ENCODE measurements around the gene GIT1.

Gene GIT1

GRCh38 chr17:29587591-29587990, 1.9 kb downstream of the GIT1 start:
- no peaks in the 10 kb centered on the region for H3K36me3 ChIP-seq (ENCODE audit: low read length)
- peak overlapping the region; percentile 53 for H3K27ac ChIP-seq (ENCODE audit: low read depth, low read length)
- H3K9me2 ChIP-seq (replicated peaks; ENCODE audit: insufficient read depth, low read length) = no peaks in the 10 kb centered on the region
- no peaks in the 10 kb centered on the region for H3K27me3 ChIP-seq (ENCODE audit: low read length)
- peak overlapping the region; percentile 89 for H3K4me2 ChIP-seq (ENCODE audit: low read depth, low read length, poor library complexity, severe bottlenecking)
- peak overlapping the region; percentile 81 for H3K4me3 ChIP-seq (ENCODE audit: insufficient read depth, low read length, poor library complexity, severe bottlenecking)
- H3K9ac ChIP-seq (ENCODE audit: low read length) = peak overlapping the region; percentile 88
- H4K20me1 ChIP-seq (ENCODE audit: low read depth, low read length) = no peaks in the 10 kb centered on the region
- no peaks in the 10 kb centered on the region for H3K9me3 ChIP-seq (ENCODE audit: insufficient read depth, low read length)
- no peak for TF ChIP-seq CTCF (IDR thresholded peaks at IDR 0.05; ENCODE audit: insufficient read depth, low read length, poor library complexity, severe bottlenecking)
- no peak for TF ChIP-seq EZH2phosphoT487 (conservative IDR thresholded peaks at IDR 0.05; ENCODE audit: low read length)
- peaks cover 25% of the 10 kb centered on the region for H3F3A ChIP-seq (ENCODE audit: insufficient read depth)
- peaks cover 57% of the 10 kb centered on the region for H3K79me2 ChIP-seq (ENCODE audit: insufficient read depth, low read length)
- H2AFZ ChIP-seq (ENCODE audit: low read depth, low read length, severe bottlenecking) = no peak overlapping the region

GRCh38 chr17:29586676-29587469, 2.6 kb downstream of the GIT1 start:
- Histone ChIP-seq H3K9ac (ENCODE audit: low read length) (peak overlapping the region; percentile 88; the same call in 1 of the 2 replicates), H3K4me2 (ENCODE audit: low read depth, low read length, poor library complexity, severe bottlenecking) (peak overlapping the region; percentile 89), H3K36me3 (ENCODE audit: low read length) (no peaks in the 10 kb centered on the region), H4K20me1 (ENCODE audit: low read depth, low read length) (no peaks in the 10 kb centered on the region), H3K79me2 (ENCODE audit: insufficient read depth, low read length) (peaks cover 57% of the 10 kb centered on the region), H3K27ac (ENCODE audit: low read depth, low read length) (peak overlapping the region; percentile 27; the same call in 1 of the 2 replicates), H3K9me2 (replicated peaks; ENCODE audit: insufficient read depth, low read length) (no peaks in the 10 kb centered on the region), H3K4me3 (ENCODE audit: insufficient read depth, low read length, poor library complexity, severe bottlenecking) (no peak overlapping the region), H3K9me3 (ENCODE audit: insufficient read depth, low read length) (no peaks in the 10 kb centered on the region), H2AFZ (ENCODE audit: low read depth, low read length, severe bottlenecking) (no peak overlapping the region), H3K27me3 (ENCODE audit: low read length) (no peaks in the 10 kb centered on the region), H3F3A (ENCODE audit: insufficient read depth) (peaks cover 18% of the 10 kb centered on the region)
- TF ChIP-seq CTCF (IDR thresholded peaks at IDR 0.05; ENCODE audit: insufficient read depth, low read length, poor library complexity, severe bottlenecking) = no peak
- no peak for TF ChIP-seq EZH2phosphoT487 (conservative IDR thresholded peaks at IDR 0.05; ENCODE audit: low read length)

GRCh38 chr17:29585080-29585751, 4.2 kb downstream of the GIT1 start:
- TF ChIP-seq EZH2phosphoT487 (conservative IDR thresholded peaks at IDR 0.05; ENCODE audit: low read length) = no peak
- peak; percentile 55 for TF ChIP-seq CTCF (IDR thresholded peaks at IDR 0.05; ENCODE audit: insufficient read depth, low read length, poor library complexity, severe bottlenecking)
- no peaks in the 10 kb centered on the region for H3K9me2 ChIP-seq (replicated peaks; ENCODE audit: insufficient read depth, low read length)
- H2AFZ ChIP-seq (ENCODE audit: low read depth, low read length, severe bottlenecking) = no peak overlapping the region
- H3K4me2 ChIP-seq (ENCODE audit: low read depth, low read length, poor library complexity, severe bottlenecking) = peak overlapping the region; percentile 40
- peak overlapping the region; percentile 22; the same call in 1 of the 2 replicates for H3K27ac ChIP-seq (ENCODE audit: low read depth, low read length)
- H3F3A ChIP-seq (ENCODE audit: insufficient read depth) = peaks cover 3% of the 10 kb centered on the region; the same call in 1 of the 2 replicates
- H4K20me1 ChIP-seq (ENCODE audit: low read depth, low read length) = no peaks in the 10 kb centered on the region
- peak overlapping the region; percentile 34 for H3K9ac ChIP-seq (ENCODE audit: low read length)
- no peak overlapping the region for H3K4me3 ChIP-seq (ENCODE audit: insufficient read depth, low read length, poor library complexity, severe bottlenecking)
- H3K79me2 ChIP-seq (ENCODE audit: insufficient read depth, low read length) = peaks cover 57% of the 10 kb centered on the region
- H3K36me3 ChIP-seq (ENCODE audit: low read length) = no peaks in the 10 kb centered on the region
- H3K27me3 ChIP-seq (ENCODE audit: low read length) = no peaks in the 10 kb centered on the region
- H3K9me3 ChIP-seq (ENCODE audit: insufficient read depth, low read length) = no peaks in the 10 kb centered on the region
